DMS79 treated with DMSO at 0.1 percent for 48 hours (cell line): ENCODE data around the gene ST8SIA2.

Experiments
- DNase-seq: peaks from one replicate; lab custom pipeline; 2025; lab: John Stamatoyannopoulos, UW

The ST8SIA2 gene

DNA sequence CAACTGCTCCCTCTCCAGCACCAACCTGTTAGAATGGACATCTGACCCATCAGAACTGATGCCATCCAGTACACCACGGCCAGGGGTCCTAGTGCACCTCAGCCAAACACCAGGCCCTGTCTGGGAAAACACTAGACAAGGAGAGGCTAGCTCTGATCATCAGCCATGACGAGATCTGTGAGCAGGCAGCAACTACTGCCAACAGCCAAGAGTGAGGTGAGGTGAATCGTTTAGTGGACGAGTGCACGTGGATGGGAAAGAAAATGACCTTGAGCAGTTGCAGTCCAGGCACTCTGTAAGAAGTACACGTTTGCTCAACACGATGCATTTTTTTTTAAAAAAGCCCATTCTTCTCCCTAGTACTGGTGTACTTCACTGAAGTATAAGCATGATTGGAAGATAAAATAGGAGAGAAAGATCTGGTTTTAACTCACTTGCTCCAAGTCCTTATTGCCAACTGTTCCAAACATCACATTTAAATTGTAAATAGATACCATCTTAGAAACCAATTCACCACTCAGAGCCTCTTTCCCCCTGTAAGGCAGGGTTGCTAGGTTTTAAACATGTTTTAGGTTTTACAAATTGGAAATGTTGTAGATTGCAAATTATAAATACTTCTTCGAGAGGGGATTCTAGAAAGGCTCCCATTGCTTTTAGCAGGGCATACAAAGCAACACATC lies 5.7 kb downstream of the ST8SIA2 start:
- DNase-seq = peak; percentile 3

DNA sequence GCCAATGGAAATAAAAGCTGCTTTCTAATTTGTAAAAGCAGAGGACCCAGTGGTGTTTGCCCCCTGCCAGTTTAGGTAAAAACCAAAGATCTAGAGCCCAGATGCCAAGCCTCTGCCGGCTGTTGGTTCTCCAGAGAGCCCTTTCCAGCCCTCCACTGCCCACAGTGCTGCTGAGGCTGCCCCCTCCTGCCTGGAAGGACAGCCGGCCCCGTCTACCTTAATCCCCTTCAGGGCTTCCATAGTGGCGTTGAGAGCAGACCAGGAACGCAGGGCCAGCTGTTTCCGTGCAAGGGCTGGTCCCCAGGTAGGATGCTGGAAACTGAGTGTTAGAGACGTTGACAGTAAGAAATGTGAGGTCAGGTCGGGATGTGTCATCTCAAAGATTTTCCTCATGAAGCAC lies 6.9 kb downstream of the ST8SIA2 start:
- no peak for DNase-seq

DNA sequence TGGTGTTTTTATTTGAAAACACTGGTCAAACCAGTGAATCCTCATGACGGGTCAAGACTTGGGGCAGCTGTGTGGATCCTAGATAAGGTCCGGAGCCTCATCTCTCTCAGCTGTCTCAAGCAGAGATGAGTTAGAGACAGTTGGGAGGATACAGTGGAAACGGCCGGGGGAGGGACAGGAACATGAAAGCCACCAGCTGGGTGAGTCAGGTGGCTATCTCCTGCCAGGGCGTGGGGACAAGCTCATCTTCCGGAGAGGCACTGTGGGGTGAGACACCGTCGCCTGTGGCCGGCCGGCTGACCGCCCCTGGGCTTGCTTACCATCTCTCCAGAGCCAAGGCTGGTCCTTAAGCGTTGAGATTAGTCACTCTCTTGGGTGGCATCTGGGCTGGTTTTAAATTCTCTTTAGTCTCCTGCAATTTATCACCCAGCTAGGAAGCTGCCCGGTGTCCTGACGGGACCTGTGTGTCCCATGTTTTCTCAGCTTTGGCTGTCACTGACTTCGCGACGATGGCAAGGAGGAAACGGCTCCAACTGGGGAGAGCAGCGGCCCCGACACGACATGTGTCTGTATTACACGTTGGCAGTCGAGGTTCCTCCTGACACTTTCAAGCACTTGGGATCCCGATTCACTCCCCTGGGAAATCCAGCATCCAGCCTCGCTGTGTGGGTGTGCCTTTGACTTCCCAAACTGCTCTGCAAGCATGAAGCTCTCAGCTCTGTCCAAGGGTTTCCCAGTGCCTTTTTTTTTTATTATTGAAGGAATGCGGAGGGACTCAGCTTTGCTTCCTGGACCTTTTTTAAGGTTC lies 7.5 kb downstream of the ST8SIA2 start:
- DNase-seq = no peak

- DNase-seq = no peak
Measured at GRCh38 chr15:92402751-92403150, 9.1 kb downstream of the ST8SIA2 start.

DNA sequence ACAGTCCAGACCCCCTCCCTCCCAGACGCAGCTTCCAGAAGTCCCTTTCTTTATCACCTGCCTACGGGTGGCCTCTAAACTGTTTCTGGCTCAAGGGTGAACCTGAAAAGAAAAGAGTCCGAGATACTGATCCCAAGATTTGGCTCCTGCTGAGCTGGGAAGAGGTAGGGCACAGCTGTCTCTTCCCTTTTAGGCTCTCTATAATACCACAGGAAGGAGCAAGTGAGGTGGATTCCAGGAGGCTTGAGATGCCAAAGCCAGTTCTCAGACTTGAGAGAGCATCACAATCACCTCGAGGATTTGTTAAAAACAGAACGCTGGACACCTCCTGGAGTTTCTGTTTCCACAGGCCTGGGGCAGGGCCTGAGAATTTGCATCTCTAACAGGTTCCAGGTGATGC lies 12.3 kb downstream of the ST8SIA2 start:
- DNase-seq = no peak

DNA sequence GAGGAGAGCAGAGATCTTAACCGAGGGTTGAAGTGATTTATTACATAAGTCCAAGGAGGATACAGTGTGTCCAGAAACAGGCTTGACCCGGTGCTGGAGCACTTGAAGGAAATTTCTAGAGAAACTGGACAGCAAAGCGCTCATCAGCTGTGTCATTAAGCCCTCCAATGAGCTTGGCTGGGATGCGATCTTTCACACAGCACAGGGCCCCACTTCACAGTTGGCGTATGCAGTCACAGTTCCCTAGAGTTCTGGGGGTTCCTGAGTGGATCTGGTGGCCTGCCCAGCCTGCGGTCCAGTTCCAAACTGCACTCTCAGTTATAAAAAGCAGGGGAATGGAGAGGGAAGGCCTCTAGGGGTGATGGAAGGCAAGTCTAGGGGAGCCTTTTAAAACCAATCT lies 13.6 kb downstream of the ST8SIA2 start:
- no peak for DNase-seq

DNA sequence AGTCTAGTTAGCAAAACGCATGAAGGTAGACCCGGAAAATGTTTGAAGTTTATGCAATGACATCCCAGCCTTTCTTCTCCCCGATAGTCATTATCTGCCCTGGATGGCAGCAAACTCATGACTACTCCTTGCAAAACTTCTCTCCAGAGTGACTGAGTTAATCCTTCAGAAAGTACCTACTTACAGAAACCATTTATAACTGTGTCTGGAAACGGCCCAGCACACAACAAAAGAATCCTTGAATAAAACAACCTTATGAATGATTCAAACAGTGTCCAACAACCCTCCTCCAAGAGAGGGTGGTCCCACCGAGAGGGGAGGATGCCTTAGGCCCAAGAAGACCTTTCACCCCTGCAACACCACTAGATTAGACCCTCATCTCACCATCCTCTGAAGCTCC lies 14.2 kb downstream of the ST8SIA2 start:
- no peak for DNase-seq

DNA sequence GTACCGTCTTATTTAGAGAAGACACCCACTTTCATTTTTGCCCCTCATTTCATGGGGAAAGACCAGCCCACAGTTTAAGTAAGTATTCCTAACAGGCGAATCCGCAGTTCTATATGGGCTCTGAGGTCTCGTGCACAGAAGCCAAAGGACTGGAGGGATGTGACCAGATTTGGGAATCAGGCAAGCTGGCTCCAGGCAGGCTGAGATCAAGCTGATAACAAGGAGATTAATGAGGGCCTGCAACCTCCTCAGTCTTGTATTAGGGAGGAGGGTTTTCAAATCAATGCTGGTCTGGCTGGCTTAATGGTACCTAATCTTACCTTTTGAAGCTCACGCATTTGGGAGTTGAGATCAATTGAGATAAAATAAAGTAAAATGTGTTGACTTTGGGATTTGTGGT lies 15.3 kb downstream of the ST8SIA2 start:
- no peak for DNase-seq

GRCh38 chr15:92409521-92409920 lies 15.8 kb downstream of the ST8SIA2 start:
- no peak for DNase-seq

- DNase-seq = no peak
Measured at GRCh38 chr15:92410537-92410936, 16.9 kb downstream of the ST8SIA2 start.

DNA sequence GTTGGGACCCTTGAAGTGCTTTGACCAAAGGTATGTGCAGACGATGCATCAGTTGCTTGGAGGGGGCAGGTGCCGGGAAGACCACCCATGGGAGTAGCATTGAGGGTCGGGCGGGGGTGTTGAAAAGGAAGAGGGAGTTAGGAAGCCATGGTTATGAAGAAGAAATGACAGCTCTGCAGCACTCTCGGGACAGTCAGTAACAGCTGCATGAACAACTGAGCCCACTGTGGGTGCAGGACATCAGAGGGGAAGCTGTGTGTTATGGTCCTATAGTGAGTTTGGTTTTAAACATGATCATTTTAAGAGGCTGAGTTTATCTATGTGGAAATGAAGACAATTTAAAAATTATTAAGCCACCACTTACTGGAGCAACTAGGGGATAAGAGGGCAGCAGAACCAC lies 17.6 kb downstream of the ST8SIA2 start:
- no peak for DNase-seq

GRCh38 chr15:92413510-92413909 lies 19.8 kb downstream of the ST8SIA2 start:
- DNase-seq = no peak

- DNase-seq = no peak
Measured at GRCh38 chr15:92415639-92416297, 22.1 kb downstream of the ST8SIA2 start.

GRCh38 chr15:92416557-92416956 lies 22.9 kb downstream of the ST8SIA2 start:
- DNase-seq = no peak

DNA sequence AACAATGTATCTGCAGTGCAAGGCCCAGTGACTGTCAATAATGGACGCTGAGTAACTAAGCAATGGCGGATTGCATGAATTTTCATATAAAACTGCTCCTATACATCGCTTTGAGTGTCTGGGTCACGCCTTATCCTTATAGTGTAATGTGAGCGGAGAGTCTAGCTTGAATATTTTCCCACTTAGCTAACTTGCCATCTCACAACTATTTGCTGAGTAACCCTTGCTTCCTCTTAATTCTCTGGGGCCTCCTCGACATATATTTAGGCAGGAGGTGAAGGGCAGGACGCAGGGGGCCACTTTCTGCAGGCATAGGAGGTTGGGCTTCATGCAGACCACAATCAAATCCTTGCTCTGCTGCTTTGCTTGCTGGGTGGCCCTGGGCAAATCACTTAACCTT lies 24.0 kb downstream of the ST8SIA2 start:
- no peak for DNase-seq

DNA sequence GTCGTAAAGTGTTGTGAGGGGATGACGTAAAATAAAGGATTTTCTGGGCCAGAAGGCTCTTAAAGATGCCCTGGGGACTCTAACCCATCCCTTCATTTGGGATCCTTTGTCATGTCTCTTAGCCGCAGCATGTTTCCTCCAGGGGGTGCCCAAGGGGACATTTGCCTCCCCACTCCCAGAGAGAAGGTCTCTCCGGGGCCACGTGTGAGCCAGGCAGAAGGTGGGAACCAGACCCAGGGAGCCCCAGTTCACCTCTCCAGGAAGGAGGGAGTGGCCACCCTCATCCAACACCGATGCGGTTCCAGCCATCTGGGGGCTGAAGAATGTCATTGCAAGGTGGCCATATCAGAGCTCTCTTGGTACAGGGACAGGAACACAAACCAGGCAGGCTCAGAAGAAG lies 25.2 kb downstream of the ST8SIA2 start:
- DNase-seq = no peak

- no peak for DNase-seq
Measured at GRCh38 chr15:92421976-92422375, 28.3 kb downstream of the ST8SIA2 start.

DNA sequence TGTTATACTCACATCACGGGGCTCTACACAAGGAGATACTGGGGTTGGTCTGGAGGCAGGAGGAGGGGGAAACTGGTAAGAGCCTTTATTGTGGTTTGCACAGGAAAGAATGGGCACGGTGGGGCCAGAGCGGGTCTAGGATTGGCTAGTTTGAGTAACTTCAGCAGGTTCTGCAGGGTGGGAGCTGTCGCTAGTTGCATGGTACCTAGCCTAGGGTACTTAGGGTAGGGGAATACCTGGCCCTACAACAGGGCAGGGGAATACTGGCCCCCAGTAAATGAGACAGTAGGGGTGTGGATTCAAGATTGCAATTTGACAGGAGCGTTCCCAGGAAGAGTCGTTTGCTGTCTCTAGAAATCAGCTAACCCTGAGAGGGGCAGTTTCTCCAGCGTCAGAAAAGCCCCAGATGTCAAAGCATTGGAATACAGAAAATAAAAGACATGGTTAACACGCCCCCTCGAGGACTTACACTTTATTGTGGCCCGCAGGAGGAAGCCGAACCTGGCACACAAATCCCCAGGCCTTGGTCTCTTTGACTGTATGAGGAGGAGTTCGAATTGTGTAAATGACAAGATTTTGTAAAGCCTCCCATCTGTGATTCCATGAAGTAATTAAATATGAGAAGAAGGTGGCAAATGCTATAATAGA lies 32.0 kb downstream of the ST8SIA2 start:
- DNase-seq = no peak

GRCh38 chr15:92429378-92430068 lies 35.8 kb downstream of the ST8SIA2 start:
- DNase-seq = no peak

GRCh38 chr15:92430069-92430440 lies 36.4 kb downstream of the ST8SIA2 start:
- DNase-seq = no peak

DNA sequence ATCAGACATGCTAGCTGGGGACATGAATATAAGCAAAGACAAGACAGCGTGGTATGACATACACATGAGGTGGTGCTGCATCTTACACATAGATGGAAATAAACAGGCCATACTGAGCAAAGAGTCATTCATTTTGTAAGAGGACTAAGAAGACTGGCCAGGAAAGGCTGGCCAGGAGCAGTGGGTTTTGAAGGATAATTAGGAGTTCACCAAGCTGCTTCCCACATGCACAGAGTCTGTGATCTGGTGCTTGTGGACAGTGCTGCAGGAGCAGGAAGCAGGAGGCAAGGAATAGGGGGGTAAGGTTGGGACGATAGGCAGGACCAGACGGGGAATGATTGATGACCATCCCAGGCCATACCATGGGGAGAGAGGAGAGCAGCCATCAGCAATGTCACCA lies 41.5 kb downstream of the ST8SIA2 start:
- no peak for DNase-seq

DNA sequence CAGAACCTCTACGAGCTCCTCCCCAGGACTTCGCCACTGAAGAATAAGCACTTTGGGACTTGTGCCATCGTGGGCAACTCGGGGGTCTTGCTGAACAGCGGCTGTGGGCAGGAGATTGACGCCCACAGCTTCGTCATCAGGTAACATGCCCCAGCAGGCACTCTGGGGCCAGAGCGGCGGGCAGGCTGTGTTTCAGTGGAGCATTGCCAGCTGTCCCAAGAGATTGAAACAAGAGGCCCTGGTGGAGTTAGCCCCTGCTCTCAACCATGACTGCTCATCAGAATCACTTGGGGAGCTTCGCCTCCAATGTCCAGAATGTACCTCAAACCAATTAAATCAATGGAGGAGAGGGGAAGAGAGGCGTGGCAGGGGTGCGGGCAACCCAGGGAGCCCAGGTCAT lies 44.8 kb downstream of the ST8SIA2 start:
- peak; percentile 38 for DNase-seq
